K562 (cell line): ENCODE measurements around the gene SLC36A3.

Experiments used
- ATF1 ChIP-seq, 2 experiments: fragments of 450-650 bp in 1 of 2; IDR thresholded peaks; 2 replicates each; pipeline ENCODE4 v1.6.1; 2016; ENCODE audit warnings: missing compliant biosample characterization in 1 of 2, missing genetic modification characterization in 1 of 2
- CREB1 ChIP-seq, 2 experiments: sonication (generic) in 1 of 2; formaldehyde crosslinking in 1 of 2; IDR thresholded peaks; 2 replicates each; pipeline versions ENCODE4 v1.6.1 to v1.8.0; 2012 to 2022; ENCODE audit warnings: inconsistent platforms in 1 of 2, mild to moderate bottlenecking in 1 of 2, missing genetic modification reagents in 1 of 2, moderate library complexity in 1 of 2
- CREBBP ChIP-seq: IDR thresholded peaks from one replicate; pipeline ENCODE4 v1.6.1; 2012; ENCODE audit warnings: low read depth, mild to moderate bottlenecking, control low read depth, inconsistent platforms, low read length
- HCFC1 ChIP-seq: IDR thresholded peaks from 2 replicates; pipeline ENCODE4 v1.6.1; 2012; ENCODE audit warnings: low read depth, low read length, improper control_type of control experiment
- POLR2A ChIP-seq: fragments of 450-650 bp; conservative IDR thresholded peaks from 2 replicates; pipeline ENCODE4 v1.6.1; 2016
- PTBP1 ChIP-seq: fragments of 200-400 bp; formaldehyde crosslinking; IDR thresholded peaks from 2 replicates; pipeline ENCODE4 v1.6.1; 2017; ENCODE audit warnings: low read depth, low read length
- RBBP5 ChIP-seq: fragments of 200-600 bp; sonication (generic); IDR thresholded peaks from 2 replicates; pipeline ENCODE4 v1.6.1; 2012; ENCODE audit warnings: borderline replicate concordance, mild to moderate bottlenecking, low read length, control low read depth, inconsistent platforms; ENCODE audit not compliant: insufficient read depth, poor library complexity, severe bottlenecking
- SAP30 ChIP-seq: fragments of 200-600 bp; sonication (generic); IDR thresholded peaks from 2 replicates; pipeline ENCODE4 v1.6.1; 2012; ENCODE audit warnings: borderline replicate concordance, low read depth, mild to moderate bottlenecking, moderate library complexity, low read length, control low read depth, inconsistent platforms; ENCODE audit not compliant: insufficient read depth, poor library complexity, severe bottlenecking
- TF ChIP-seq, protein P1 (sequence below), 3 experiments: IDR thresholded peaks in 2 of 3; conservative IDR thresholded peaks in 1 of 3; 2 replicates each; pipeline ENCODE4 v1.5.1; 2011 to 2012; ENCODE audit warnings: low read length in 3 of 3, mild to moderate bottlenecking in 3 of 3, control low read depth in 2 of 3, improper control_type of control experiment in 1 of 3, inconsistent platforms in 1 of 3, low read depth in 1 of 3, mixed read lengths in 1 of 3, moderate library complexity in 1 of 3; ENCODE audit not compliant: insufficient read depth in 2 of 3
- TF ChIP-seq, protein P2 (sequence below): fragments of 450-650 bp; IDR thresholded peaks from 2 replicates; pipeline ENCODE4 v1.6.1; 2016; ENCODE audit warnings: borderline replicate concordance
- TF ChIP-seq, protein P3 (sequence below): sonication (generic); formaldehyde crosslinking; IDR thresholded peaks from 2 replicates; pipeline ENCODE4 v1.8.1; 2022; ENCODE audit warnings: missing genetic modification reagents
- TF ChIP-seq, protein P4 (sequence below), 2 experiments: IDR thresholded peaks; 2 replicates each; pipeline ENCODE4 v1.6.1; 2012; ENCODE audit warnings: improper control_type of control experiment in 2 of 2, low read depth in 2 of 2, low read length in 2 of 2, borderline replicate concordance in 1 of 2
- TF ChIP-seq, protein P5 (sequence below): fragments of 250-450 bp; sonication (Bioruptor Pico); IDR thresholded peaks from 2 replicates; pipeline ENCODE4 v1.5.0; 2021

DNA sequence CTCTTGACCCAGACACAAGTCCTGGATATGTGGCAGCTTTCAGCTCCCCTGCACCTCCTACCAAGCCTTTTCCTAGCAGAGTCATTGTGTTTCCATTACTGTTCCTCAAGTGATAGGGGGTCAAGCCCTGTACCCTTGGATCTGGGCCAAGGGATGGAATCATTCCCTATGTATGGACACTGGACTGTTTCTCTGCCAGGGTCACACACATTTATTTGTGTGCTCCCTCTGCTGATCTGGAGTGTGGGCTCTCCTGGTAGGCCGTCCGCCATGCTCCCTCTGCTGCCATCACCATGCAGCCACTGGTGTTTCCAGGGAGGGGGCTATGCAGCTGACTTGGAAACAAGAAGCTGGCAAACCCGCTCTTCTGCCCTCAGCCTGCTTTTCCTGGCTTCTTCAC, 41.0 kb downstream of the SLC36A3 start:
- TF ChIP-seq CREBBP, result no peak
- TF ChIP-seq PTBP1, result no peak
- TF ChIP-seq, protein P1, sequence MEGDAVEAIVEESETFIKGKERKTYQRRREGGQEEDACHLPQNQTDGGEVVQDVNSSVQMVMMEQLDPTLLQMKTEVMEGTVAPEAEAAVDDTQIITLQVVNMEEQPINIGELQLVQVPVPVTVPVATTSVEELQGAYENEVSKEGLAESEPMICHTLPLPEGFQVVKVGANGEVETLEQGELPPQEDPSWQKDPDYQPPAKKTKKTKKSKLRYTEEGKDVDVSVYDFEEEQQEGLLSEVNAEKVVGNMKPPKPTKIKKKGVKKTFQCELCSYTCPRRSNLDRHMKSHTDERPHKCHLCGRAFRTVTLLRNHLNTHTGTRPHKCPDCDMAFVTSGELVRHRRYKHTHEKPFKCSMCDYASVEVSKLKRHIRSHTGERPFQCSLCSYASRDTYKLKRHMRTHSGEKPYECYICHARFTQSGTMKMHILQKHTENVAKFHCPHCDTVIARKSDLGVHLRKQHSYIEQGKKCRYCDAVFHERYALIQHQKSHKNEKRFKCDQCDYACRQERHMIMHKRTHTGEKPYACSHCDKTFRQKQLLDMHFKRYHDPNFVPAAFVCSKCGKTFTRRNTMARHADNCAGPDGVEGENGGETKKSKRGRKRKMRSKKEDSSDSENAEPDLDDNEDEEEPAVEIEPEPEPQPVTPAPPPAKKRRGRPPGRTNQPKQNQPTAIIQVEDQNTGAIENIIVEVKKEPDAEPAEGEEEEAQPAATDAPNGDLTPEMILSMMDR (IDR thresholded peaks at IDR 0.05 in 2 of 3, conservative IDR thresholded peaks at IDR 0.05 in 1 of 3; ENCODE audit: insufficient read depth in 2 of 3, low read depth in 1 of 3, low read length in 3 of 3), result no peak
- no peak for TF ChIP-seq POLR2A
- TF ChIP-seq, protein P2, sequence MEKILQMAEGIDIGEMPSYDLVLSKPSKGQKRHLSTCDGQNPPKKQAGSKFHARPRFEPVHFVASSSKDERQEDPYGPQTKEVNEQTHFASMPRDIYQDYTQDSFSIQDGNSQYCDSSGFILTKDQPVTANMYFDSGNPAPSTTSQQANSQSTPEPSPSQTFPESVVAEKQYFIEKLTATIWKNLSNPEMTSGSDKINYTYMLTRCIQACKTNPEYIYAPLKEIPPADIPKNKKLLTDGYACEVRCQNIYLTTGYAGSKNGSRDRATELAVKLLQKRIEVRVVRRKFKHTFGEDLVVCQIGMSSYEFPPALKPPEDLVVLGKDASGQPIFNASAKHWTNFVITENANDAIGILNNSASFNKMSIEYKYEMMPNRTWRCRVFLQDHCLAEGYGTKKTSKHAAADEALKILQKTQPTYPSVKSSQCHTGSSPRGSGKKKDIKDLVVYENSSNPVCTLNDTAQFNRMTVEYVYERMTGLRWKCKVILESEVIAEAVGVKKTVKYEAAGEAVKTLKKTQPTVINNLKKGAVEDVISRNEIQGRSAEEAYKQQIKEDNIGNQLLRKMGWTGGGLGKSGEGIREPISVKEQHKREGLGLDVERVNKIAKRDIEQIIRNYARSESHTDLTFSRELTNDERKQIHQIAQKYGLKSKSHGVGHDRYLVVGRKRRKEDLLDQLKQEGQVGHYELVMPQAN, result no peak
- TF ChIP-seq, protein P3, sequence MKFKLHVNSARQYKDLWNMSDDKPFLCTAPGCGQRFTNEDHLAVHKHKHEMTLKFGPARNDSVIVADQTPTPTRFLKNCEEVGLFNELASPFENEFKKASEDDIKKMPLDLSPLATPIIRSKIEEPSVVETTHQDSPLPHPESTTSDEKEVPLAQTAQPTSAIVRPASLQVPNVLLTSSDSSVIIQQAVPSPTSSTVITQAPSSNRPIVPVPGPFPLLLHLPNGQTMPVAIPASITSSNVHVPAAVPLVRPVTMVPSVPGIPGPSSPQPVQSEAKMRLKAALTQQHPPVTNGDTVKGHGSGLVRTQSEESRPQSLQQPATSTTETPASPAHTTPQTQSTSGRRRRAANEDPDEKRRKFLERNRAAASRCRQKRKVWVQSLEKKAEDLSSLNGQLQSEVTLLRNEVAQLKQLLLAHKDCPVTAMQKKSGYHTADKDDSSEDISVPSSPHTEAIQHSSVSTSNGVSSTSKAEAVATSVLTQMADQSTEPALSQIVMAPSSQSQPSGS, result no peak
- TF ChIP-seq, protein P4, sequence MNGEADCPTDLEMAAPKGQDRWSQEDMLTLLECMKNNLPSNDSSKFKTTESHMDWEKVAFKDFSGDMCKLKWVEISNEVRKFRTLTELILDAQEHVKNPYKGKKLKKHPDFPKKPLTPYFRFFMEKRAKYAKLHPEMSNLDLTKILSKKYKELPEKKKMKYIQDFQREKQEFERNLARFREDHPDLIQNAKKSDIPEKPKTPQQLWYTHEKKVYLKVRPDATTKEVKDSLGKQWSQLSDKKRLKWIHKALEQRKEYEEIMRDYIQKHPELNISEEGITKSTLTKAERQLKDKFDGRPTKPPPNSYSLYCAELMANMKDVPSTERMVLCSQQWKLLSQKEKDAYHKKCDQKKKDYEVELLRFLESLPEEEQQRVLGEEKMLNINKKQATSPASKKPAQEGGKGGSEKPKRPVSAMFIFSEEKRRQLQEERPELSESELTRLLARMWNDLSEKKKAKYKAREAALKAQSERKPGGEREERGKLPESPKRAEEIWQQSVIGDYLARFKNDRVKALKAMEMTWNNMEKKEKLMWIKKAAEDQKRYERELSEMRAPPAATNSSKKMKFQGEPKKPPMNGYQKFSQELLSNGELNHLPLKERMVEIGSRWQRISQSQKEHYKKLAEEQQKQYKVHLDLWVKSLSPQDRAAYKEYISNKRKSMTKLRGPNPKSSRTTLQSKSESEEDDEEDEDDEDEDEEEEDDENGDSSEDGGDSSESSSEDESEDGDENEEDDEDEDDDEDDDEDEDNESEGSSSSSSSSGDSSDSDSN (IDR thresholded peaks at IDR 0.05; ENCODE audit: borderline replicate concordance in 1 of 2, low read depth in 2 of 2, low read length in 2 of 2), result no peak
- TF ChIP-seq, protein P5, sequence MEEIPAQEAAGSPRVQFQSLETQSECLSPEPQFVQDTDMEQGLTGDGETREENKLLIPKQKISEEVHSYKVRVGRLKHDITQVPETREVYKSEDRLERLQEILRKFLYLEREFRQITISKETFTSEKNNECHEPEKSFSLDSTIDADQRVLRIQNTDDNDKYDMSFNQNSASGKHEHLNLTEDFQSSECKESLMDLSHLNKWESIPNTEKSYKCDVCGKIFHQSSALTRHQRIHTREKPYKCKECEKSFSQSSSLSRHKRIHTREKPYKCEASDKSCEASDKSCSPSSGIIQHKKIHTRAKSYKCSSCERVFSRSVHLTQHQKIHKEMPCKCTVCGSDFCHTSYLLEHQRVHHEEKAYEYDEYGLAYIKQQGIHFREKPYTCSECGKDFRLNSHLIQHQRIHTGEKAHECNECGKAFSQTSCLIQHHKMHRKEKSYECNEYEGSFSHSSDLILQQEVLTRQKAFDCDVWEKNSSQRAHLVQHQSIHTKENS, result no peak
- no peak for TF ChIP-seq CREB1 (IDR thresholded peaks at IDR 0.05)
- no peak for TF ChIP-seq CREB1 (CRISPR knock-in tag; IDR thresholded peaks at IDR 0.05)
- no peak for TF ChIP-seq RBBP5
- no peak for TF ChIP-seq SAP30
- TF ChIP-seq ATF1 (CRISPR knock-in tag; IDR thresholded peaks at IDR 0.05), result no peak
- TF ChIP-seq ATF1 (tag; IDR thresholded peaks at IDR 0.05), result no peak
- no peak for TF ChIP-seq HCFC1
